ENCODE data around the gene FAM241B. TPM values are rescaled to one million over a fixed set of nuclear protein-coding genes. Genes with fewer than 3 reads are reported as not detected.
A peak's percentile ranks its signal among the peaks of the same experiment; 100 is the strongest.

The FAM241B gene
- total RNA-seq, 2 experiments from 2014 or later, result 2.7 to 3.2 TPM

DNA sequence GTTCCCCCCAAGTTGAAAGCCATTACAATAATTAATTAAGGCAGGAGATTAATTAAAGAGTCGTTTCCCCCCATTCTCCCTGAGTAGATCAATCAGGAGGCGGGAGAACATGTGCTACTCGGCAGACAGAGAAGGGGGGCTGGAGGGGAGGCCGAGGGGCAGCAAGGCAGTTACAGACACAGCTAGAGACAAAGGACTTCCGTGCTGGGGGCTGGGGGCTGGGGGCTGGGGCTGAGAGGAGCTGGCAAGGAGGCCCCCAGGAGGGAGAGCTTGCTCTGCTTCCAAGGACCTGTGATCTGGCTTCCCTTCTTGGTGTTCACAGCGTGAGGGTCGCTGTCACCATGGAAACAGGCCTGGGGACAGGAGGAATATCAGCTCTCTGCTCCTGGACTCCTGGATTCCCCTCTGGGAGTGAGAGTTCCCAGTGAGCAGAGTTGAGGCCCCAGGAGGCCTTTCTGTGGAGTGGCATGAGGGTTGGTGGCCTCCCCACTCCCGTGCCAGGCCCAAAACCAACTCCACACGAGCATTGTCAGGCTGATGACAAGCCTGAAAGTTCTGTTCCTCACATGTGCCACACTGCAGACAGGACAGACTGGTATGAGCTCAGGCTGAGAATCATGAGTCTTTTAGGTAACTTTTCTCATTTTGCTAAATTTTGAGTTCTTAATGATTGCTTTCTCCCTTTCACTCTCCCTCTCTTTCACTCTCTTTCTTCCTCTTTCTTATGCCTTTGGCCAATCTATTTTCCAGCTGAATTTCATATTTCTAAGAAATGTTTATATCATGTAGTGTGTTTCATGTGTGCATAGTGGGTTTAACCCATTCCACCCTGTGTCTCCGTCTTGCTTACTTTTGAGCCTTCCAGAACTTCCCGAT lies 16.4 kb downstream of the FAM241B start:
- H3K4me3 Mint-ChIP-seq, result no peak overlapping the region
- DNase-seq, result no peak
- H3K9me3 Mint-ChIP-seq, result no peaks in the 10 kb centered on the region
- ChIA-PET CTCF (interaction anchor here (0.7 to 3.2 kb wide), 7 partner anchors 11 to 271 kb away, joined by 3 to 16 read pairs (median 4); partner anchors contain the start of gene FAM241B), POLR2A (no interaction called here)
- peaks cover 17% of the 10 kb centered on the region for H3K4me1 Mint-ChIP-seq
- H3K27ac Mint-ChIP-seq, result no peak overlapping the region
- H3K27me3 Mint-ChIP-seq, result no peaks in the 10 kb centered on the region
- no peaks in the 10 kb centered on the region for H3K36me3 Mint-ChIP-seq (ENCODE audit: low read depth)

DNA sequence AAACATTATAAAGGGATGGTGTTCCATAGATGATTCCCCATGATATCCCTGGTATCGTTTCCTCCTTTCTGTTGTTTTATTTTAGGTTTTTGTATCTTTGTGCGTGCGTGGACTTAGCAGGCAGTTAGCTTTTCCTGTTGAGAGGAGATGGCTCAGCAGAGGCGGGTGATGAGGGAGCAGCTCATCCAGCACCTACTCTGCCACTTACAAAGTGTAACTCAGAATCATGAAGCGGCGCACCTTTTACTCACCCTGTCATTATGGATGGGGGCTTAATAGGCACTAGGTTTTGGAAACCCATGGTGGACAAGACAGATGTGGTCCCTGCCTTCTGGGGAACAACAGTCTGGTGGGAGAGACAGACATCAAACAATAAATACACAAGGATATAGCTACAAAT lies 17.1 kb downstream of the FAM241B start:
- H3K36me3 Mint-ChIP-seq (ENCODE audit: low read depth), result no peaks in the 10 kb centered on the region
- H3K27me3 Mint-ChIP-seq, result no peaks in the 10 kb centered on the region
- no peak overlapping the region for H3K4me3 Mint-ChIP-seq
- no peak overlapping the region for H3K27ac Mint-ChIP-seq
- CTCF ChIA-PET, result interaction anchor here (0.7 to 3.2 kb wide), 6 partner anchors 11 to 272 kb away, joined by 3 to 16 read pairs (median 4); partner anchors contain the start of gene FAM241B
- DNase-seq, result no peak
- peaks cover 24% of the 10 kb centered on the region for H3K4me1 Mint-ChIP-seq
- H3K9me3 Mint-ChIP-seq, result no peaks in the 10 kb centered on the region
- POLR2A ChIA-PET, result no interaction called here

GRCh38 chr10:69647819-69648218 lies 17.8 kb downstream of the FAM241B start:
- POLR2A ChIA-PET, result no interaction called here
- CTCF ChIA-PET, result interaction anchor here (0.8 to 3.2 kb wide), 4 partner anchors 11 to 267 kb away, joined by 3 to 16 read pairs (median 4); no protein-coding TSS in a partner anchor
- no peaks in the 10 kb centered on the region for H3K36me3 Mint-ChIP-seq (ENCODE audit: low read depth)
- no peaks in the 10 kb centered on the region for H3K9me3 Mint-ChIP-seq
- H3K4me3 Mint-ChIP-seq, result no peak overlapping the region
- H3K27ac Mint-ChIP-seq, result no peak overlapping the region
- no peak for DNase-seq
- no peaks in the 10 kb centered on the region for H3K27me3 Mint-ChIP-seq
- H3K4me1 Mint-ChIP-seq, result peaks cover 24% of the 10 kb centered on the region

DNA sequence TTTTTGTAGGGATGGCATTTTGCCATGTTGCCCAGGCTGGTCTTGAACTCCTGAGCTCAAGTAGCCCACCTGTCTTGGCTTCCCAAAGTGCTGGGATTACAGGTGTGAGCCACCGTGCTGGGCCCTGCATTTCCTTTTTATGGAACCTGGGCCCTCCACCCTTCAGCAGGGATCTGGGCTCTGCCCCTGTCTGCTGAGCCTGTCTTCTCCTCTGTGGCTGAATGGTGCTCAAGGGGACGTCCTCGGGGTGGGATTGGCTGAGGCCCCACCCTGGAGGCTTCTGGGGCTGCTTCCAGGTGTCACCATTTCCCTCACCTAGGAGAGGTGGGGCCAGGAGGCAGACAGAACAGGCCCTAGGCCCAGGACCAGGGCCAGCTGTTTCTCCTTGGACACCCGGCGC lies 18.4 kb downstream of the FAM241B start:
- Mint-ChIP-seq H3K4me1 (peaks cover 24% of the 10 kb centered on the region), H3K9me3 (peaks cover 2% of the 10 kb centered on the region), H3K4me3 (no peak overlapping the region), H3K27me3 (no peaks in the 10 kb centered on the region), H3K36me3 (ENCODE audit: low read depth) (no peaks in the 10 kb centered on the region), H3K27ac (no peak overlapping the region)
- POLR2A ChIA-PET, result no interaction called here
- CTCF ChIA-PET, result interaction anchor here (1.1 to 3.2 kb wide), 3 partner anchors 12 to 266 kb away, joined by 3 to 16 read pairs (median 4); no protein-coding TSS in a partner anchor
- no peak for DNase-seq

DNA sequence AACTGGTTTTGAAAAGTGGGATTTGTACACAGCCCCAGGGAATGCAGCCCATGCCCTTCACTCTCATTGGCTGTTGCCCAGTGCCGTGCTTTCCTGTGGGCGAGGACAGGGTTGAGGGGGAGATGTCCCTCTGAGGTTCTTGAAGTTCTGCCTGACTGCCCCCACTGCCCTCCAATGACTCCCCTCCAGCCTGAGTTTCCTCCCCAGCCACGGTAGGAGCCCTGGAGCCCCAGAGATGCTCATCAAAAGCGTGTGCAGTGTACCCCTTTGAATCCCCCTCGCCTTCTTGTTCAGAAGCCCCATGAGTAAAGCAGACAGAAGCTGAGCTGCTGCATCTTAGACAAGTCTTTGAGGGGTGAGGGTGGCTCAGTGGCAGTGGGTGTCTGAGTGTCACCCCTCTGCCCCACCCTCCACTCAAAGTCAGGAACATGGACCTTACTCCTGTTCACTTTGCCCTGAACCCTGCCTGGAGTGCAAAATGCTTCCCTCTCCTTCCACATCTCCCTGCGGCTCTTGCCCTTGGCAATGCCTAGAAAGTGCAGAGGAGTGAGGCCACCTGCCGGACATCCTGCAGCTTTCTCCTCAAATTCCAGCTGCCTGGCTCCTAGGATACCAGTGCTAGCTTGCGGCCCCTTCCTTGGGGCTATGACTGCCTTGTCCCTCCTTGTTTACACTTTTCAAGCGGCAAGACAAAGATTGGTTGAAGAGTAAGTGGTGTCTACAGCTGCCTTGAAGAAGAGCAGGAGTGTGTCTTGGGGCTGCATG lies 19.9 kb downstream of the FAM241B start:
- POLR2A ChIA-PET, result no interaction called here
- no peaks in the 10 kb centered on the region for H3K36me3 Mint-ChIP-seq (ENCODE audit: low read depth)
- H3K9me3 Mint-ChIP-seq, result peaks cover 2% of the 10 kb centered on the region
- no peak overlapping the region for H3K4me3 Mint-ChIP-seq
- no peak for DNase-seq
- H3K27ac Mint-ChIP-seq, result no peak overlapping the region
- peaks cover 24% of the 10 kb centered on the region for H3K4me1 Mint-ChIP-seq
- no peaks in the 10 kb centered on the region for H3K27me3 Mint-ChIP-seq
- CTCF ChIA-PET, result no interaction called here

DNA sequence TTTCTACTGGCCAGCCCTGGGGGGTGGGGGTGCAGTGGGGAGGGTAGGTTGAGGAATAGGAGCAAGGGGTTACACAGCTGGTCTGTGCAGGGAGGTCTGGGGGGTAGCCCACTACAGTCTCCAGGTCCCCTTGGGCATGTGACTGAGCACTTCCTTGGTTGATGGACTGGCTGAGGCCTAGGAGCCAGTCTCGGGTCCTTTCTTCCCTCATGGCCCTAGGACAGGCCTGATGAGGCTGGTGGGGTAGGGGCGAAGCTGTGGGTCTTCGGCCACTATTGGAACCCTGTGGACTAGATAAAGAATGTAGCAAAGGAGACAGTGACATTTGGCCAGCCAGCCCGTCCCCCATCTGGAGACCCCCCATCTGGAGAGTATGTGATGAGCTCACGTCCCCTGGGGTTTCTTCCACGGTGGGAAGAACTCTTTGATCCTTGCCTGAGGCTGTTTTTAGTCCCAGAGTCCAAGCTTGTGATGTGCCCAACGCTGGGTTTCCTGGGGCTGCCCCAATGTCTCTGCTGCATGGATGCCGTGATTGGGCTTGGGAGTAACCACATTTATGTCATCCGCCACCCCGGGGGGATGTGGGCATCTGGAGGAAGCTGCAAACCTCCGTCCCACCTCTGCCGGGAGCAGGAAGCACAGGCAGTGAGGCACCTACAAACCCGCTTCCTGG lies 20.7 kb downstream of the FAM241B start:
- peak overlapping the region; percentile 52 for H3K27ac Mint-ChIP-seq

GRCh38 chr10:69651362-69651761 lies 21.3 kb downstream of the FAM241B start:
- Mint-ChIP-seq H3K4me3 (no peak overlapping the region), H3K27ac (peak overlapping the region; percentile 52), H3K9me3 (peaks cover 2% of the 10 kb centered on the region), H3K4me1 (peaks cover 24% of the 10 kb centered on the region), H3K27me3 (peaks cover under 1% of the 10 kb centered on the region), H3K36me3 (ENCODE audit: low read depth) (no peaks in the 10 kb centered on the region)
- POLR2A ChIA-PET, result interaction anchor here (1.0 kb wide), 1 partner anchor 10 kb away, joined by 4 read pairs; no protein-coding TSS in a partner anchor
- CTCF ChIA-PET, result no interaction called here
- no peak for DNase-seq

More for the DNA sequence above, 20.7 kb downstream of the FAM241B start:
- no peaks in the 10 kb centered on the region for H3K36me3 Mint-ChIP-seq (ENCODE audit: low read depth)
- peak; percentile 45 for DNase-seq
- H3K4me1 Mint-ChIP-seq, result peaks cover 24% of the 10 kb centered on the region
- no peaks in the 10 kb centered on the region for H3K27me3 Mint-ChIP-seq
- ChIA-PET CTCF (no interaction called here), POLR2A (interaction anchor here (1.0 kb wide), 1 partner anchor 9 kb away, joined by 4 read pairs; no protein-coding TSS in a partner anchor)
- H3K4me3 Mint-ChIP-seq, result no peak overlapping the region
- peaks cover 2% of the 10 kb centered on the region for H3K9me3 Mint-ChIP-seq

GRCh38 chr10:69652111-69652856 lies 22.2 kb downstream of the FAM241B start:
- ChIA-PET POLR2A (no interaction called here), CTCF (interaction anchor here (1.0 kb wide), 1 partner anchor 8 kb away, joined by 3 read pairs; no protein-coding TSS in a partner anchor)
- Mint-ChIP-seq H3K36me3 (ENCODE audit: low read depth) (no peaks in the 10 kb centered on the region), H3K27me3 (peaks cover 3% of the 10 kb centered on the region), H3K9me3 (peaks cover 2% of the 10 kb centered on the region), H3K4me3 (no peak overlapping the region), H3K4me1 (peaks cover 24% of the 10 kb centered on the region), H3K27ac (no peak overlapping the region)
- DNase-seq, result no peak

DNA sequence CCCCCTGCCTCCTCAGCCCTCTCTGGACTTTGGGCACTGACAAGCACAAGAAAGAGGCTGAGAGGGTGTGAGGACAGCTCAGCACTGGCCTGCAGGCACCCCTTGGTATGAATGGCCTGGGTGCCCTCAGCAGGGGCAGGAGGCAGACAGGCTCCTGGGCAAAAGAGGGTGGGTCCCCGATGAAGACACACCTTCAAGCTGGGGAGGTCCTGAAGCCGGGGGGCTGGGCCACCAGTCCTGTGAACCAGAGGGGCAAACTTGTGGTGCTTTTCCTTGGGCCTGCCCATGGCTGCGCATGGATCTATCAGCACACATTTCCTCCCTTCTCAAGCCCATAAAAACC lies 22.8 kb downstream of the FAM241B start:
- Mint-ChIP-seq H3K4me3 (no peak overlapping the region), H3K27me3 (peaks cover 8% of the 10 kb centered on the region), H3K36me3 (ENCODE audit: low read depth) (no peaks in the 10 kb centered on the region), H3K27ac (no peak overlapping the region), H3K4me1 (peaks cover 24% of the 10 kb centered on the region), H3K9me3 (peaks cover 2% of the 10 kb centered on the region)
- ChIA-PET POLR2A (no interaction called here), CTCF (interaction anchor here (1.0 kb wide), 1 partner anchor 8 kb away, joined by 3 read pairs; no protein-coding TSS in a partner anchor)
- no peak for DNase-seq

DNA sequence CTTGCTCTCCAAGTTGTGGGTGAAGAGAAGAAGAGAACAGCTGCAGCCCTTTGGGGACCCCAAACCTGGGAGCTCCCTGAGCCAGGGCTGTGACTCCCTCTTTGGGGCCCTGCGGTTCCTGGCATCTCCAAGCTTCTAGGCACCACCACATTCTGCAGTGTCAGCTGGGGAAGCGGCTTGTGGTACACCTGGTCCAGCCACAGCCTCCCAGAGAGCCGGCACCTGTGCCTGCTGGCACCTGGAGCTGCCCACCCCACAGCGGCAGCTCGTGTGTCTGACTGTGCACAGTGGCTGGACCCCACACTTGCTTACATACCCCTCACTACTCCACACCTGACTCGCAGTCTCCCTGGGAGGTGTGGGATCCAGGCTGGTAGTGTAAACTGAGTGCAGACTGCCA lies 23.5 kb downstream of the FAM241B start:
- H3K27ac Mint-ChIP-seq, result no peak overlapping the region
- no peaks in the 10 kb centered on the region for H3K36me3 Mint-ChIP-seq (ENCODE audit: low read depth)
- DNase-seq, result no peak
- H3K4me3 Mint-ChIP-seq, result no peak overlapping the region
- CTCF ChIA-PET, result interaction anchor here (1.0 kb wide), 2 partner anchors 9 to 19 kb away, joined by 3 read pairs; no protein-coding TSS in a partner anchor
- H3K27me3 Mint-ChIP-seq, result peaks cover 12% of the 10 kb centered on the region
- H3K4me1 Mint-ChIP-seq, result peaks cover 24% of the 10 kb centered on the region
- peaks cover 2% of the 10 kb centered on the region for H3K9me3 Mint-ChIP-seq
- POLR2A ChIA-PET, result no interaction called here

DNA sequence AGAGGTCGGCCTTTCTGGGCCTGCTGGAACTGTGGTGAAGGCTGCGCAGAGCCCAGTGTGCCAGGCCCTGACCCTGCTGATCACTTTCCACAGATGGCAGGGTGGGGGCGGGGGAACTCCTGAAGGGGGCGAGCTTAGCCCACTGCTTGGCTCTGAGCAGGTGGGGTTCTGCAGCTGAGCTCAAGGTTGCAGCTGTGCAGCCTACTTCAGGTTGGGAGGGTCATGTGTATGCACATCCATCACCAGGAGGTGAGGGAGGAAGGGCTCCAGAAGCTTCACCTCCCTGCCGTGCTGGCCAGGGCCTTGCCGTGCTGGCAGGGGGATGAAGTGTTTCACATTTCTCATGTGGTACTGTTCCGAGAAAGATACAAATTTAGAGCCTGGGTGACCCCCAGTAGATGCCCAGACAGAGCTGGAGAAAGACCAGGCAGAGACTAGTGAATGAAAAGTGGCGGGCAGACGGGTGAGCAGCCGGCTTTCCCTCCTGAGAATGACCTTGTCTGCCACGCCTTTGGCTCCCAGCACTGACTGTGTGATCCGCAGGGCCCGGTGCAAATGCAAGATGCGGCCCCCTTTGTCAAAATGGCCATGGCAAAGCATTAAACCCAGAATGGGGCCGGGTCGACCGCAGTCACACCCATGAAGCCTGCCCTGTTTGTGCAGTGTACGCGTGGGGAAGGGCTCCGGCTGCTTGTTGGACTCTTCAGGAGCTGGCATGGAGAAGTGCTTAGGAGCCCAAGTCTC lies 25.2 kb downstream of the FAM241B start:
- Mint-ChIP-seq H3K27ac (no peak overlapping the region), H3K4me1 (peaks cover 19% of the 10 kb centered on the region), H3K9me3 (peaks cover 2% of the 10 kb centered on the region), H3K27me3 (peaks cover 16% of the 10 kb centered on the region), H3K4me3 (no peak overlapping the region), H3K36me3 (ENCODE audit: low read depth) (no peaks in the 10 kb centered on the region)
- ChIA-PET CTCF (interaction anchor here (1.4 kb wide), 1 partner anchor 11 kb away, joined by 4 read pairs; no protein-coding TSS in a partner anchor), POLR2A (no interaction called here)
- DNase-seq, result no peak
